ENCODE data around the gene GDPD3.
"Not testable (repeated sequence)": the region's sequence is repeated elsewhere in the genome, so short reads cannot be mapped to it uniquely, and the experiment has no call there.

Gene GDPD3, protein sequence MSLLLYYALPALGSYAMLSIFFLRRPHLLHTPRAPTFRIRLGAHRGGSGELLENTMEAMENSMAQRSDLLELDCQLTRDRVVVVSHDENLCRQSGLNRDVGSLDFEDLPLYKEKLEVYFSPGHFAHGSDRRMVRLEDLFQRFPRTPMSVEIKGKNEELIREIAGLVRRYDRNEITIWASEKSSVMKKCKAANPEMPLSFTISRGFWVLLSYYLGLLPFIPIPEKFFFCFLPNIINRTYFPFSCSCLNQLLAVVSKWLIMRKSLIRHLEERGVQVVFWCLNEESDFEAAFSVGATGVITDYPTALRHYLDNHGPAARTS

DNA sequence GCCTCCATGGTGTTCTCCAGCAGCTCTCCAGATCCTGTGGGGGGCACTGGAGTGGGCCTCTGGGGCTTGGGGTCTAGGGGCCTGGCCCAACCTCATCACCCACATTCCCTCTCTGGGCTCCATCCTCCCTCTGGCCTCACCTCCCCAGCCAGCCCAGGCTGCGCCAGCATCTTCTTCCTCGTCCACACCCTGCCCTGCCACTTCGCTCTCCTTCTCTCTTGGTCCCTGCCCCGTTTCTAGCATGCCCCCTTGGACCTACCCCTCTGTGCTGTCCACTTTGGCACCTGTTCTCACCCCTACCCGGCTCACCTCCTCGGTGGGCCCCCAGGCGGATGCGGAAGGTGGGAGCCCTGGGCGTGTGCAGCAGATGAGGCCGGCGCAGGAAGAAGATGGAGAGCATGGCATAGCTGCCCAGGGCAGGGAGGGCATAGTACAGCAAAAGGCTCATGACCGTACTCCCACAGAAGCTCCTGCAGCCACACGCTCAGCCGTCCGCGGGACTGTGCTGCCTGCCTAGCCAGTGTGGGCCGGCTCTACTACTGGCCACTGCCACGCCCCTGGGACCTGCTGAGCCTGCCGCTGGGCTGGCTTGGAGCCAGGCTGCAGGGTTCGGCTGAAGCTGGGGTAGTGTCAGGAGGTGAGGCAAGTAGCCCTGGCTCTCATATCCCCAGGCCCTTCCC, at the start of gene GDPD3:
Gene GDPD3, minus strand, starts transcription at position 507 of the 680 bp plus-strand sequence. Its CDS starts 59 bp downstream, at position 448.
- DNase-seq (ENCODE audit: low spot score), result peak; percentile 54

DNA sequence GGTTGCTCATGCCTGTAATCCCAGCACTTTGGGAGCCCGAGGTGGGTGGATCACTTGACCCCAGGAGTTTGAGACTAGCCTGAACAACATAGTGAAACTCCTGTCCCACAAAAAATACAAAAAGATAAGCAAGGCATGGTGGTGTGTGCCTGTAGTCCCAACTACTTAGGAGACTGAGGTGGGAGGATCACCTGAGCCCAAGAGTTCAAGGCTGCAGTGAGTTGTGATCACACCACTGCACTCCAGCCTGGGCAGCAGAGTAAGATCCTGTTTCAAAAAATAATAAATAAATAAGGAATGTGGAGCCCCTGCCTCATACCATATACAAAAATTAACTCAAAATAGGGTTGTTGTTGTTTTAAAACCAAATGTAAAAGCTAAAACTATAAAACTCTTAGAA, 43.9 kb upstream of the GDPD3 start:
- DNase-seq (ENCODE audit: low spot score), result no peak

DNA sequence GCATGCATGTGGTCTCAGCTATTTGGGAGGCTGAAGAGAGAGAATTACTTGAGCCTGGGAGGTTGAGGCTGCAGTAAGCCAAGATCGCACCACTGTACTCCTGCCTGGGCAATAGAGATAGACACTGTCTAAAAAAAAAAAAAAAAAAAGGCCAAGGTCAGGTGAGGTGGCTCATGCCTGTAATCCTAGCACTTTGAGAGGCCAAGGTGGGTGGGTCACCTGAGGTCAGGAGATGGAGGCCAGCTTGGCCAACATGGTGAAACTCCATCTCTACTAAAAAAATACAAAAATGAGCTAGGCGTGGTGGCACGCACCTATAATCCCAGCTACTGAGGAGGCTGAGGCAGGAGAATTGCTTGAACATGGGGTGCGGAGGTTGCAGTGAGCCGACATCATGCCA, 41.9 kb upstream of the GDPD3 start:
- DNase-seq (ENCODE audit: low spot score), result no peak

DNA sequence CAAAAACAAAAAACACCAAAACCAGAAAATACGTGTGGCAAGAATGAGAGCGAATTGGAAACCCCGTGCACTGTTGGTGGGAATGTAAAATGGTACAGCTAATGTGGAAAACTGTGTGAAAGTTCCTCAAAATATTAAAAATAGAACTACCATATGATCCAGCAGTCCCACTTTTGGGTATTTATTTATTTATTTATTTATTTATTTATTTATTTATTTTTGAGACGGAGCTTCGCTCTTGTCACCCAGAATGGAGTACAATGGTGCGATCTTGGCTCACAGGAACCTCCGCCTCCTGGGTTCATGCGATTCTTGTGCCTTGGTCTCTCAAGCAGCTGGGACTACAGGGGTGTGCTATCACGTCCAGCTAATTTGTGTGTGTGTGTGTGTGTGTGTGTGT, 39.2 kb upstream of the GDPD3 start:
- no peak for DNase-seq (ENCODE audit: low spot score)

- DNase-seq (ENCODE audit: low spot score), result no peak
These were observed 37.8 kb upstream of the GDPD3 start for GRCh38 chr16:30151091-30151490.

GRCh38 chr16:30149250-30149930, 36.1 kb upstream of the GDPD3 start:
- DNase-seq (ENCODE audit: low spot score), result no peak

DNA sequence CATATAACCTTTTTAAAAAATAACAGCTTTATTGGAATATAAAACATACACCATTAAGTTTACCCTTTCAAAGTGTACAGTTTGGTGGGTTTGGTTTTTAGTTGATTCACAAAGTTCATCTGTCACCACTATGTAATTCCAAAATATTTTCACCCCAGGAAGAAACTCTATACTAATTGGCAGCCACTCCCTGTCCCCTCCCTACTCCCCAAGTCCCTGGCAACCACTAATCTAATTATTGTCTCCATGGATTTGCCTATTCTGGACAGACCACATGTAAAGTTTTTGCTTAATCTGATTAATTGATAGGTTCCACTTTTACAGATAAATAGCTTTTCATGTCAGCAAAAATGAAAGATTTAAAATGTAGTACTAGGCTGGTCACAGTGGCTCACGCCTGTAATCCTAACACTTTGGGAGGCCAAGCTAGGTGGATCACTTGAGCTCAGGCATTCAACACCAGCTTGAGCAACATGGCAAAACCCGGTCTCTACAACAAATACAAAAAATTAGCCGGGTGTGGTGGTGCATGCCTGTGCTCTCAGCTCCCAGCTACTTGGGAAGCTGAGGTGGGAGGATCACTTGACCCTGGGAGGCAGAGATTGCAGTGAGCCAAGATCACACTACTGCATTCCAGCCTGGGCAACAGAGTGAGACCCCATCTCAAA, 34.6 kb upstream of the GDPD3 start:
- no peak for DNase-seq (ENCODE audit: low spot score)

- DNase-seq (ENCODE audit: low spot score), result no peak
These were observed 32.3 kb upstream of the GDPD3 start for GRCh38 chr16:30145657-30146056.

DNA sequence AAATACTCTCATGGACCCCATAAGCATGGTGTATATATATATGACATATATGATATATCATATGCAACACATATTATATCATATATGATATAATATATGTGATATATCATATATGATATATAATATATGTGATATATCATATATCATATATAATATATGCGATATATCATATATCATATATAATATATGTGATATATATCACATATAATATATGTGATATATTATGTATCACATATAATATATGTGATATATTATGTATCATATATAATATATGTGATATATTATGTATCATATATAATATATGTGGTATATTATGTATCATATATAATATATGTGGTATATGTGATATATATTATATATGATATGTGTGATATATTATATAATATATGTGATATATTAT, 31.6 kb upstream of the GDPD3 start:
- no peak for DNase-seq (ENCODE audit: low spot score)

DNA sequence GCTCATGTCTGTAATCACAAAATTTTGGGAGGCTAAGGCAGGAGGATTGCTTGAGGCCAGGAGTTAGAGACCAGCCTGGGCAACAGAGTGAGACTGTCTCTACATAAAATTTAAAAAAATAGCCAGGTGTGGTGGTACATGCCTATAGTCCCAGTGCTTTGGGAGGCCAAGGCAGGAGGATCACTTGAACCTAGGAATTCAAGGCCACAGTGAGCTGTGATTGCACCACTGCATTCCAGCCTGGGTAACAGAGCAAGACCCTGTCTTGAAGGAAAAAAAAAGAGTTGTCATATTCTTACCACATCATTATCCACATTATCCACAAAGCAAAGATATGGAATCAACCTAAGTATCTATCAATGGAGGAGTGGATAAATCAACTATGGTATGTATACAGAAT, 30.7 kb upstream of the GDPD3 start:
- DNase-seq (ENCODE audit: low spot score), result no peak

DNA sequence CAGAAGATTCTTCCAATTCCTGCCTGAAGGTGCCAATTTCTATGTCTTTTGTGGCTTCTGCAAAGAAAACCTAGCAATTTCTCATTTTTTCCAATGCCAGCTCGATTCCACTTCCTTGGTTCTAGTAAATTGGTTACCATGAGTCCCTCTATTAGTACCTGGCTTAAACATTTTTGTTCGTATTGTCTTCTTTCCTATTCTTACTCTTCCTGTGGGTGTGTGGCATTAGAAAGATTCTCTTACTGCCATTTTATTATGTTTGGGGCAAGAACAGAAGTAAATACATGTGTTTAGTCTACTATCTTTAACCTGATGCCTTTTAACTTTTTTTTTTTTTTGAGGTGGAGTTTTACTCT, 30.0 kb upstream of the GDPD3 start:
- no peak for DNase-seq (ENCODE audit: low spot score)

DNA sequence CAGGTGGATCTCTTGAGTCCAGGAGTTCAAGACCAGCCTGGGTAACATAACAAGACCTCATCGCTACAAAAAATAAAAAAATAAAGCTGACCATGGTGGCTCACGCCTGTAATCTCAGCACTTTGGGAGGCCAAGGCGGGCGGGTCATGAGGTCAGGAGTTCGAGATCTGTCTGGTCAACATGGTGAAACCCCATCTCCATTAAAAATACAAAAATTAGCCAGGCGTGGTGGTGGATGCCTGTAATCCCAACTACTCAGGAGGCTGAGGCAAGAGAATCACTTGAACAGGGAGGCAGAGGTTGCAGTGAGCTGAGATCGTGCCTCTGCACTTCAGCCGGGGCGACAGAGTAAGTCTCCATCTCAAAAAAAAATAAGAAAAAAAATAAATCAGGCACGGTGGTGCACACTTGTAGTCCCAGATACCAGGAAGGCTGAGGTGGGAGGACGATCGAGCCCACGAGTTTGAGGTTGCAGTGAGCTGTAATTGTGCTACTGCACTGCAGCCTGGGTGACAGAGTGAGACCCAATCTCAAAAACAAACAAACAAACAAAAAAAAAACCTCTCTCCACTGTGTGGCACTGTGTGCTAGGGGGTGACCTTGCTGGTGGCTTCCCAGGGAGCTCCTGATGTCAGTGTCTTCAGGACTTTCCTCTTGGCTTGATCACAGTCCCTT, 29.5 kb upstream of the GDPD3 start:
- DNase-seq (ENCODE audit: low spot score), result no peak

DNA sequence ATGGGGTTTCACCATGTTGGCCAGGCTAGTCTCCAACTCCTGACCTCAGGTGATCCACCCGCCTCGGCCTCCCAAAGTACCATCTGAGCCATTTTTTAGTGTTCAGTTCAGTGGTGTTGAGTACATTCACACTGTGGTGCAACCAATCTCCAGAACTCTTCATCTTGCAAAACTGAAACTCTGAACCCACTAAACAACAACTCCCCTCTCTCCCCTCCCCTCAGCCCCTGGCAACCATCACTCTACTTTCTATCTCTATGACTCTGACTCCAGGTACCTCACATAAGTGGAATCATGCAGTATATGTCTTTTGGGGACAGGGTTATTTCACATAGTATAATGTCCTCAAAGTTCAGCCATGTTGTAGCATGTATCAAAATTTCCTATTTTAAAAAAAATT, 28.4 kb upstream of the GDPD3 start:
- DNase-seq (ENCODE audit: low spot score), result no peak

GRCh38 chr16:30139583-30140481, 26.5 kb upstream of the GDPD3 start:
- DNase-seq (ENCODE audit: low spot score), result no peak

DNA sequence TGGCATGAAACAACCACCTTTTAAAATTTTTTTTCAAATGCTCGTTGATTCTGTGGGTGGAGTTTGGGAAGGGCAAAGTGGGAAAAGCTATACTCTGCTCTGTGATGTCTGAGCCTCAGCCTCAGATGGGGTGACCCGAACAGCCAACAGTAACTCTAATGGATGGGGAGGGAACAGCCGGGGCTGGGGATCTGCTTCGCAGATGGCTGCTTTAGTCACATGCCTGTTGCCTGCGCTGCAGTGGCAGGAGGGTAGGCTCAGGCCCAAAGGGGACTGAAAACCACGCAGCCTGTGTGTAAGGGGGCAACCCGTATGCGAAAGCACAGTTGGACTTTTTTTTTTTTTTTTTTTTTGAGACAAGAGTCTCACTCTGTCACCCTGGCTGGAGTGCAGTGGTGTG, 24.6 kb upstream of the GDPD3 start:
- no peak for DNase-seq (ENCODE audit: low spot score)

- no peak for DNase-seq (ENCODE audit: low spot score)
These were observed 23.8 kb upstream of the GDPD3 start for GRCh38 chr16:30136971-30137605.

DNA sequence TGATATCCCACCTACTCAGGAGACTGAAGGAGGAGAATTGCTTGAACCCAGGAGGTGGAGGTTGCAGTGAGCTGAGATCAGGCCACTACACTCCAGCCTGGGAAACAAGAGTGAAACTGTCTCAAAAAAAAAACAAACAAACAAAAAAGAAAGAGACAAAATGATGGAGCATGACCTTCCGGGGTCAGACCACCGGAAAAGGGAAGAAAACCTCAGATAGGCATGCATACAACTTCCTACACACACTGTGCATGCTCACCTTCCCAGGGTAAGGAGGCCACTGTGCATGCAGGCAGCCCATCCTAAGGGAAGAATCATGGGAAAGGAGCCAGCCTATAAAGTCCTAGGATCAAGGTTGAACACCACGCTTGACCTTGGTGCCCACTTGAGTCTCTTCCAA, 19.3 kb upstream of the GDPD3 start:
- DNase-seq (ENCODE audit: low spot score), result no peak

DNA sequence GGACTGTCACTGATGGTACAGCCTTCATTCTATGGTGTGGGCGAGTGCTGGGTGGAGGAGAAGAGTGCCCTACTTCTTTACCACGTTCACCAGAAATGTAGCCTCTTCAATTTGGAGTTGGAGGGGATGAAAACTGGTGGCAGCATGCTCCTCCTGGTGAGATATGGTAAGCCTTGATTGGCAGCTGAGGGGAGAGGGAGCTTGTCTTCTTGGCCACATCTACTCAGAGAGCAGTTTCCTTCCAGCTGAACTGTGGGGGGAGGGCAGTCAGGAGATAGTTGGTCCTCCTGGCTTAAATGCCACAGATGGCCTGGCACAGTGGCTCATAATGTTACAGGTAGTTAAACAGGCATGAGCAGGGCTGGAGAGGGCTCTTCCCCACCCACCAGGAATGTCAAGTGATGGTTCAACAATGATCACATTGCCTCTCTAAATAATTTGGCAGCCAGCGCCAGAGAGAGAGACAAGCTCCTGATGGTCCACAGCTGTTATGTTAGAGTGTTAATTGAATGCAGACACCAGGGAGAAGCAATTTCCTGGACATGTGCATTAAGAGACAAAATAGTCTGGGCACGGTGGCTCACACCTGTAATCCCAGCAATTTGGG, 18.6 kb upstream of the GDPD3 start:
- no peak for DNase-seq (ENCODE audit: low spot score)

DNA sequence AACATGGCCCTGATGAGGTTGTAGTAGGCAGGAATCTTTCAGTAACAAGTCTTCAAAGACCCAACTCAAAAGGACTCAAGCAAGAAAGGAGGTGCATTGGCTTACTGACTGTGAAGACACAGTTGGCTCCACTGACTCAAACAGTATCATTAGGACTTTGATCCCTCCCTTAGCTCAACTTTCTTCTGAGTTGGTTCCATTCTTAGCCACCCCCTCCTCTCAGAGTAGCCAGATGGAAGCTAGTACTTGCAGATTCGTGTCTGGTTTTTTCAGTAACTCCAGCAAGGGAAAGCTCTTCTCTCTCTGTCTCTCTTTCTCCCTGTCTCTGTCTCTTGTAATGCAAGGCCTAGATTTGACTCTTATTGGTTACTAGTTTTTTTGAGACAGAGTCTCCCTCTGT, 14.7 kb upstream of the GDPD3 start:
- no peak for DNase-seq (ENCODE audit: low spot score)

- DNase-seq (ENCODE audit: low spot score), result not testable (repeated sequence)
These were observed 12.4 kb upstream of the GDPD3 start for GRCh38 chr16:30125690-30126089.
